HepG2 (cell line): ENCODE results near the gene PPP2R2C. TPM values are rescaled to one million over a fixed set of nuclear protein-coding genes. Genes with fewer than 3 reads are reported as not detected.

Experiments
- AGO2 ChIP-seq: fragments of 200-400 bp; formaldehyde crosslinking; optimal IDR thresholded peaks from 2 replicates; pipeline ENCODE3; 2017; ENCODE audit warnings: mild to moderate bottlenecking, low read depth, low read length, moderate library complexity
- CBX2 ChIP-seq, 2 experiments: fragments of 200-600 bp in 1 of 2; sonication (generic); formaldehyde crosslinking in 1 of 2; IDR thresholded peaks; 2 replicates each; pipeline versions ENCODE4 v1.7.0 to v1.8.1; 2018 to 2022; ENCODE audit warnings: low read depth in 2 of 2, low read length in 1 of 2, mild to moderate bottlenecking in 1 of 2, missing genetic modification reagents in 1 of 2
- CEBPG ChIP-seq: IDR thresholded peaks from 2 replicates; pipeline ENCODE4 v1.6.1; 2016
- DMAP1 ChIP-seq: IDR thresholded peaks from 2 replicates; pipeline ENCODE4 v1.6.1; 2016
- DNMT1 ChIP-seq: sonication (generic); formaldehyde crosslinking; IDR thresholded peaks from 2 replicates; pipeline ENCODE4 v1.5.1; 2020; ENCODE audit warnings: mild to moderate bottlenecking, missing genetic modification reagents
- GTF3A ChIP-seq: sonication (generic); formaldehyde crosslinking; conservative IDR thresholded peaks from 2 replicates; pipeline ENCODE4 v1.4.0; 2020; ENCODE audit warnings: mild to moderate bottlenecking, missing genetic modification reagents
- KLF15 ChIP-seq: sonication (generic); formaldehyde crosslinking; IDR thresholded peaks from 2 replicates; pipeline ENCODE4 v1.8.1; 2023; ENCODE audit warnings: borderline replicate concordance, mild to moderate bottlenecking, inconsistent platforms, missing genetic modification reagents, mixed read lengths
- LCORL ChIP-seq, 2 experiments: fragments of 450-650 bp in 1 of 2; sonication (generic) in 1 of 2; formaldehyde crosslinking in 1 of 2; IDR thresholded peaks; 2 replicates each; pipeline versions ENCODE4 v1.5.0 to v1.6.1; 2017 to 2020; ENCODE audit warnings: antibody characterized with exemption in 1 of 2, missing genetic modification reagents in 1 of 2
- NAIF1 ChIP-seq: sonication (generic); formaldehyde crosslinking; IDR thresholded peaks from 2 replicates; pipeline ENCODE4 v1.5.0; 2020; ENCODE audit warnings: mild to moderate bottlenecking, missing genetic modification reagents, borderline replicate concordance
- NCOR1 ChIP-seq: fragments of 200-600 bp; sonication (generic); IDR thresholded peaks from 2 replicates; pipeline ENCODE4 v1.7.0; 2017; ENCODE audit warnings: antibody characterized with exemption, low read length, borderline replicate concordance
- NKX3-1 ChIP-seq: sonication (generic); formaldehyde crosslinking; IDR thresholded peaks from 2 replicates; pipeline ENCODE4 v1.5.0; 2020; ENCODE audit warnings: missing genetic modification reagents
- POLR2AphosphoS2 ChIP-seq: IDR thresholded peaks from 2 replicates; pipeline ENCODE4 v1.6.1; 2011; ENCODE audit warnings: low read depth, low read length, improper control_type of control experiment
- REXO4 ChIP-seq: sonication (generic); formaldehyde crosslinking; IDR thresholded peaks from 2 replicates; pipeline ENCODE4 v1.8.0; 2022; ENCODE audit warnings: missing genetic modification reagents, mild to moderate bottlenecking, borderline replicate concordance
- SP140L ChIP-seq: sonication (generic); formaldehyde crosslinking; IDR thresholded peaks from 2 replicates; pipeline ENCODE4 v1.4.0; 2020; ENCODE audit warnings: missing genetic modification reagents, borderline replicate concordance
- SP2 ChIP-seq: sonication (generic); formaldehyde crosslinking; IDR thresholded peaks from 2 replicates; pipeline ENCODE4 v1.5.1; 2020; ENCODE audit warnings: mild to moderate bottlenecking, missing genetic modification reagents
- ZFP37 ChIP-seq: sonication (generic); formaldehyde crosslinking; IDR thresholded peaks from 2 replicates; pipeline ENCODE4 v1.4.0; 2020; ENCODE audit warnings: missing genetic modification reagents, borderline replicate concordance
- ZNF264 ChIP-seq: sonication (generic); formaldehyde crosslinking; IDR thresholded peaks from 2 replicates; pipeline ENCODE4 v1.4.0; 2020; ENCODE audit warnings: missing genetic modification reagents
- ZNF282 ChIP-seq: fragments of 450-650 bp; IDR thresholded peaks from 2 replicates; pipeline ENCODE4 v1.6.1; 2018; ENCODE audit not compliant: partially characterized antibody
- ZNF292 ChIP-seq: sonication (generic); formaldehyde crosslinking; IDR thresholded peaks from 2 replicates; pipeline ENCODE4 v1.8.1; 2022; ENCODE audit warnings: mild to moderate bottlenecking, low read depth, missing genetic modification reagents, borderline replicate concordance
- ZNF296 ChIP-seq: sonication (generic); formaldehyde crosslinking; conservative IDR thresholded peaks from 2 replicates; pipeline ENCODE4 v1.5.0; 2020; ENCODE audit warnings: mild to moderate bottlenecking, missing genetic modification reagents
- ZNF780A ChIP-seq: sonication (generic); formaldehyde crosslinking; IDR thresholded peaks from 2 replicates; pipeline ENCODE4 v1.8.0; 2022; ENCODE audit warnings: mild to moderate bottlenecking, missing genetic modification reagents, moderate library complexity
- ZNF790 ChIP-seq: sonication (generic); formaldehyde crosslinking; IDR thresholded peaks from 2 replicates; pipeline ENCODE4 v1.8.0; 2022; ENCODE audit warnings: missing genetic modification reagents, mild to moderate bottlenecking, borderline replicate concordance
- polyA plus RNA-seq, 8 experiments: library from polyadenylated mRNA; depleted of rRNA in 3 of 8; stranded (reverse) in 7 of 8; unstranded in 1 of 8; fragments of >200 nt; fragmentation: Illumina TruSeq in 4 of 8; extraction: Trizol in 4 of 8; gene quantifications; 2 replicates each; pipeline versions ENCODE4 v1.2.1 to v1.2.3, GENCODE V29; 2011 to 2016; ENCODE audit warnings: low read depth in 4 of 8, missing spikeins in 1 of 8, mixed read lengths in 1 of 8; ENCODE audit not compliant: insufficient read depth in 1 of 8
- total RNA-seq, 5 experiments: library from RNA; depleted of rRNA; stranded (reverse); fragments of >200 nt; fragmentation: Illumina TruSeq; extraction: Trizol; gene quantifications; 2 replicates each; pipeline ENCODE4 v1.2.3, GENCODE V29; 2016; ENCODE audit warnings: low read depth in 1 of 5
- TF ChIP-seq, protein P1 (sequence below): sonication (generic); formaldehyde crosslinking; IDR thresholded peaks from 2 replicates; pipeline ENCODE4 v1.4.0; 2020; ENCODE audit warnings: missing genetic modification reagents
- TF ChIP-seq, protein P2 (sequence below): sonication (generic); formaldehyde crosslinking; IDR thresholded peaks from 2 replicates; pipeline ENCODE4 v1.4.0; 2020; ENCODE audit warnings: missing genetic modification reagents
- TF ChIP-seq, protein P3 (sequence below): fragments of 450-650 bp; IDR thresholded peaks from 2 replicates; pipeline ENCODE4 v1.6.1; 2016

The PPP2R2C gene
- total and polyA plus RNA-seq, 2 of the 13 experiments (the other 11 are each of a cell fraction or from before 2014, with no cell fraction given), result 0.60 to 8.6 TPM

DNA sequence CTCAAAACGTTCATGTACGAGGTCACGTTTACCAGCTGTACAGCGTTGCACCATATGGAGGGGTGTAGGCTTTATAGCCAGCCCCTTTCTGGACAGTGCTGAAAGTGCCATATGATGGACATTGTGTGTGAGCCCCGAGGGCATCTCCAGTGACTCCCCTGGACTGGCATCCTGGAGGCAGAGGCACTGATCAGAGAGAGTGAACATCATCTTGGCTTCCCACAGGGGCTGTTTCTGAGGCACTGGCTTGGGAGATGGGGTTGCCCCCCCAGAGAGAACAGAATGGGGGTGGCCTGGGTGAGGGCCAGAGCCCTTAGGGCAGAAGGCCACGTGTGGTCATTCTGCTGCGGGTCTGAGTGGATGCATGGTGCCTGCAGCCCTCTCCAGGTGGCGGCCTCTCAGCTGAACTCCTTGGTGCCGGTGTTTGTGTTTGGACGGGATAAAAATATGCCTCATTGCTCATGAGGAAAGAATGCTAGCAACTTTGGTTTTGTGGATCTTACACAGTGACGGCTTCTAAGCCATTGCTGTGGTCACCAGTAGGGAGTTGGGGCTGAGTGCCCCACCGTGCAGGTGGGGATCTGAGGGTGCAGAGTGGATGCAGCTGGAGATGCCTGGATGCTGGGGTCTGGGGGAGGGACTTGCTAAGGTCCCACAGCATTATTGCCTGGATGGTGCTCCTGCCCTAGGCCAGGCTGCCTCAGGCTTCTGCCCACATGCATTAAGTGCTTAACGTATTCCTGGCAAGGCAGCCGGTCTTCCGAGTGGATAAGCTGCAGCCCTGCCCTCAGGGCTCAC is 199.4 kb downstream of the PPP2R2C start (continued):
- TF ChIP-seq ZNF780A (CRISPR knock-in tag) (no peak), DNMT1 (no peak), DMAP1 (CRISPR knock-in tag) (no peak), ZNF282 (no peak), REXO4 (CRISPR knock-in tag) (no peak), POLR2AphosphoS2 (no peak), CBX2 (IDR thresholded peaks at IDR 0.05; ENCODE audit: low read depth, low read length) (no peak), CBX2 (CRISPR knock-in tag; IDR thresholded peaks at IDR 0.05; ENCODE audit: low read depth) (no peak), ZNF264 (no peak), ZFP37 (no peak), LCORL (IDR thresholded peaks at IDR 0.05) (no peak), LCORL (CRISPR knock-in tag; IDR thresholded peaks at IDR 0.05) (peak; percentile 65; the same call in 1 of the 2 replicates), GTF3A (no peak), NCOR1 (no peak), SP140L (CRISPR knock-in tag) (no peak), CEBPG (no peak), SP2 (CRISPR knock-in tag) (no peak), ZNF790 (no peak), NKX3-1 (CRISPR knock-in tag) (no peak), ZNF292 (no peak), NAIF1 (no peak), ZNF296 (CRISPR knock-in tag) (no peak), AGO2 (peak; percentile 32), KLF15 (CRISPR knock-in tag) (no peak)
- TF ChIP-seq, protein P1, sequence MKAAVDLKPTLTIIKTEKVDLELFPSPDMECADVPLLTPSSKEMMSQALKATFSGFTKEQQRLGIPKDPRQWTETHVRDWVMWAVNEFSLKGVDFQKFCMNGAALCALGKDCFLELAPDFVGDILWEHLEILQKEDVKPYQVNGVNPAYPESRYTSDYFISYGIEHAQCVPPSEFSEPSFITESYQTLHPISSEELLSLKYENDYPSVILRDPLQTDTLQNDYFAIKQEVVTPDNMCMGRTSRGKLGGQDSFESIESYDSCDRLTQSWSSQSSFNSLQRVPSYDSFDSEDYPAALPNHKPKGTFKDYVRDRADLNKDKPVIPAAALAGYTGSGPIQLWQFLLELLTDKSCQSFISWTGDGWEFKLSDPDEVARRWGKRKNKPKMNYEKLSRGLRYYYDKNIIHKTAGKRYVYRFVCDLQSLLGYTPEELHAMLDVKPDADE (CRISPR knock-in tag), result no peak
- TF ChIP-seq, protein P2, sequence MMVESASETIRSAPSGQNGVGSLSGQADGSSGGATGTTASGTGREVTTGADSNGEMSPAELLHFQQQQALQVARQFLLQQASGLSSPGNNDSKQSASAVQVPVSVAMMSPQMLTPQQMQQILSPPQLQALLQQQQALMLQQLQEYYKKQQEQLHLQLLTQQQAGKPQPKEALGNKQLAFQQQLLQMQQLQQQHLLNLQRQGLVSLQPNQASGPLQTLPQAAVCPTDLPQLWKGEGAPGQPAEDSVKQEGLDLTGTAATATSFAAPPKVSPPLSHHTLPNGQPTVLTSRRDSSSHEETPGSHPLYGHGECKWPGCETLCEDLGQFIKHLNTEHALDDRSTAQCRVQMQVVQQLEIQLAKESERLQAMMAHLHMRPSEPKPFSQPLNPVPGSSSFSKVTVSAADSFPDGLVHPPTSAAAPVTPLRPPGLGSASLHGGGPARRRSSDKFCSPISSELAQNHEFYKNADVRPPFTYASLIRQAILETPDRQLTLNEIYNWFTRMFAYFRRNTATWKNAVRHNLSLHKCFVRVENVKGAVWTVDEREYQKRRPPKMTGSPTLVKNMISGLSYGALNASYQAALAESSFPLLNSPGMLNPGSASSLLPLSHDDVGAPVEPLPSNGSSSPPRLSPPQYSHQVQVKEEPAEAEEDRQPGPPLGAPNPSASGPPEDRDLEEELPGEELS (CRISPR knock-in tag), result no peak
- TF ChIP-seq, protein P3, sequence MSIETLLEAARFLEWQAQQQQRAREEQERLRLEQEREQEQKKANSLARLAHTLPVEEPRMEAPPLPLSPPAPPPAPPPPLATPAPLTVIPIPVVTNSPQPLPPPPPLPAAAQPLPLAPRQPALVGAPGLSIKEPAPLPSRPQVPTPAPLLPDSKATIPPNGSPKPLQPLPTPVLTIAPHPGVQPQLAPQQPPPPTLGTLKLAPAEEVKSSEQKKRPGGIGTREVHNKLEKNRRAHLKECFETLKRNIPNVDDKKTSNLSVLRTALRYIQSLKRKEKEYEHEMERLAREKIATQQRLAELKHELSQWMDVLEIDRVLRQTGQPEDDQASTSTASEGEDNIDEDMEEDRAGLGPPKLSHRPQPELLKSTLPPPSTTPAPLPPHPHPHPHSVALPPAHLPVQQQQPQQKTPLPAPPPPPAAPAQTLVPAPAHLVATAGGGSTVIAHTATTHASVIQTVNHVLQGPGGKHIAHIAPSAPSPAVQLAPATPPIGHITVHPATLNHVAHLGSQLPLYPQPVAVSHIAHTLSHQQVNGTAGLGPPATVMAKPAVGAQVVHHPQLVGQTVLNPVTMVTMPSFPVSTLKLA, result no peak
